Fibroblast of lung (primary cell): ENCODE data around the gene LMO7. TPM values are rescaled to one million over a fixed set of nuclear protein-coding genes. Genes with fewer than 3 reads are reported as not detected.
A peak's percentile ranks its signal among the peaks of the same experiment; 100 is the strongest.

ENCODE experiments used
- DNase-seq, 2 donors: peaks; one replicate each; pipeline versions ENCODE4 v3.0.0 to v3.0.0-alpha.2; 2010; ENCODE audit warnings: low read depth in 2 of 2
- H2AFZ ChIP-seq: 2 replicates; pipeline ENCODE4 v1.5.1; 2012; ENCODE audit warnings: low read length, control low read depth, inconsistent platforms
- H3K27ac ChIP-seq: 2 replicates; pipeline ENCODE4 v1.5.1; 2011; ENCODE audit warnings: low read length, control low read depth; ENCODE audit not compliant: insufficient read depth
- H3K27me3 ChIP-seq: 2 replicates; pipeline ENCODE4 v1.5.1; 2011; ENCODE audit warnings: mild to moderate bottlenecking, low read length; ENCODE audit not compliant: control insufficient read depth, insufficient read depth
- H3K36me3 ChIP-seq: 2 replicates; pipeline ENCODE4 v1.5.1; 2011; ENCODE audit warnings: low read length; ENCODE audit not compliant: control insufficient read depth, insufficient read depth
- H3K4me1 ChIP-seq: 2 replicates; pipeline ENCODE4 v1.5.1; 2011; ENCODE audit warnings: low read length; ENCODE audit not compliant: control insufficient read depth, insufficient read depth; ENCODE audit errors: extremely low read depth
- H3K4me2 ChIP-seq: 2 replicates; pipeline ENCODE4 v1.5.1; 2011; ENCODE audit warnings: low read length, control low read depth; ENCODE audit not compliant: insufficient read depth; ENCODE audit errors: extremely low read depth
- H3K4me3 ChIP-seq, 4 experiments: fragments of 200-600 bp in 1 of 4; sonication (generic) in 1 of 4; replicated peaks in 1 of 4; 2 replicates each; pipeline ENCODE4 v1.5.1; 2011 to 2016; ENCODE audit warnings: low read length in 4 of 4, low read depth in 3 of 4, mild to moderate bottlenecking in 3 of 4, control low read depth in 2 of 4, inconsistent platforms in 1 of 4, mixed read lengths in 1 of 4; ENCODE audit not compliant: insufficient read depth in 1 of 4; ENCODE audit errors: control extremely low read depth in 1 of 4
- H3K79me2 ChIP-seq: 2 replicates; pipeline ENCODE4 v1.5.1; 2012; ENCODE audit warnings: mild to moderate bottlenecking, low read length, inconsistent platforms; ENCODE audit not compliant: control insufficient read depth, insufficient read depth
- H3K9ac ChIP-seq: 2 replicates; pipeline ENCODE4 v1.5.1; 2011; ENCODE audit warnings: mild to moderate bottlenecking, low read length, control low read depth; ENCODE audit not compliant: insufficient read depth
- H3K9me3 ChIP-seq: 2 replicates; pipeline ENCODE4 v1.5.1; 2012; ENCODE audit warnings: low read depth, low read length; ENCODE audit not compliant: control insufficient read depth, insufficient read depth
- H4K20me1 ChIP-seq: 2 replicates; pipeline ENCODE4 v1.5.1; 2011; ENCODE audit warnings: low read length; ENCODE audit not compliant: control insufficient read depth, insufficient read depth; ENCODE audit errors: extremely low read depth
- EZH2 ChIP-seq: IDR thresholded peaks from 2 replicates; pipeline ENCODE4 v1.5.1; 2012; ENCODE audit warnings: low read length, control low read depth, mild to moderate bottlenecking; ENCODE audit errors: missing control alignments
- polyA plus RNA-seq, 2 donors: library from polyadenylated mRNA; depleted of rRNA in 1 of 2; stranded (reverse) in 1 of 2; unstranded in 1 of 2; fragments of >200 nt; gene quantifications; 2 replicates each; pipeline ENCODE4 v1.2.1, GENCODE V29; 2011 to 2012; ENCODE audit warnings: missing spikeins in 1 of 2
- total RNA-seq: library from RNA; depleted of rRNA; stranded (reverse); fragments of >200 nt; gene quantifications from 2 replicates; pipeline ENCODE4 v1.2.1, GENCODE V29; 2014
- TF ChIP-seq, protein P1 (sequence below), 2 donors: IDR thresholded peaks in 1 of 2; conservative IDR thresholded peaks in 1 of 2; 1 replicate in 1 of 2; 2 replicates in 1 of 2; pipeline ENCODE4 v1.5.1; 2011 to 2012; ENCODE audit warnings: low read length in 2 of 2, control low read depth in 1 of 2, inconsistent platforms in 1 of 2, low read depth in 1 of 2, mild to moderate bottlenecking in 1 of 2

The LMO7 gene
- total and polyA plus RNA-seq, 2 donors (not counting 1 experiment from before 2014, with no cell fraction given) = 71.9 to 226 TPM

- no peaks in the 10 kb centered on the region for H3K9me3 ChIP-seq
- H3K9ac ChIP-seq = no peak overlapping the region
- no peaks in the 10 kb centered on the region for H4K20me1 ChIP-seq
- H3K79me2 ChIP-seq = peaks cover 11% of the 10 kb centered on the region
- peaks cover 7% of the 10 kb centered on the region for H3K36me3 ChIP-seq
- peaks cover 5% of the 10 kb centered on the region for H3K4me1 ChIP-seq
- no peak overlapping the region for H3K4me3 ChIP-seq
- DNase-seq = no peak
- no peak for TF ChIP-seq EZH2
- TF ChIP-seq, protein P1, sequence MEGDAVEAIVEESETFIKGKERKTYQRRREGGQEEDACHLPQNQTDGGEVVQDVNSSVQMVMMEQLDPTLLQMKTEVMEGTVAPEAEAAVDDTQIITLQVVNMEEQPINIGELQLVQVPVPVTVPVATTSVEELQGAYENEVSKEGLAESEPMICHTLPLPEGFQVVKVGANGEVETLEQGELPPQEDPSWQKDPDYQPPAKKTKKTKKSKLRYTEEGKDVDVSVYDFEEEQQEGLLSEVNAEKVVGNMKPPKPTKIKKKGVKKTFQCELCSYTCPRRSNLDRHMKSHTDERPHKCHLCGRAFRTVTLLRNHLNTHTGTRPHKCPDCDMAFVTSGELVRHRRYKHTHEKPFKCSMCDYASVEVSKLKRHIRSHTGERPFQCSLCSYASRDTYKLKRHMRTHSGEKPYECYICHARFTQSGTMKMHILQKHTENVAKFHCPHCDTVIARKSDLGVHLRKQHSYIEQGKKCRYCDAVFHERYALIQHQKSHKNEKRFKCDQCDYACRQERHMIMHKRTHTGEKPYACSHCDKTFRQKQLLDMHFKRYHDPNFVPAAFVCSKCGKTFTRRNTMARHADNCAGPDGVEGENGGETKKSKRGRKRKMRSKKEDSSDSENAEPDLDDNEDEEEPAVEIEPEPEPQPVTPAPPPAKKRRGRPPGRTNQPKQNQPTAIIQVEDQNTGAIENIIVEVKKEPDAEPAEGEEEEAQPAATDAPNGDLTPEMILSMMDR (conservative IDR thresholded peaks at IDR 0.05 in 1 of 2, IDR thresholded peaks at IDR 0.05 in 1 of 2; ENCODE audit: low read depth in 1 of 2, low read length in 2 of 2) = no peak
- no peaks in the 10 kb centered on the region for H3K27me3 ChIP-seq
- no peak overlapping the region for H3K27ac ChIP-seq
- no peak overlapping the region for H3K4me2 ChIP-seq
- no peak overlapping the region for H2AFZ ChIP-seq
These were observed 167.1 kb downstream of the LMO7 start for GRCh38 chr13:75803164-75803611.

DNA sequence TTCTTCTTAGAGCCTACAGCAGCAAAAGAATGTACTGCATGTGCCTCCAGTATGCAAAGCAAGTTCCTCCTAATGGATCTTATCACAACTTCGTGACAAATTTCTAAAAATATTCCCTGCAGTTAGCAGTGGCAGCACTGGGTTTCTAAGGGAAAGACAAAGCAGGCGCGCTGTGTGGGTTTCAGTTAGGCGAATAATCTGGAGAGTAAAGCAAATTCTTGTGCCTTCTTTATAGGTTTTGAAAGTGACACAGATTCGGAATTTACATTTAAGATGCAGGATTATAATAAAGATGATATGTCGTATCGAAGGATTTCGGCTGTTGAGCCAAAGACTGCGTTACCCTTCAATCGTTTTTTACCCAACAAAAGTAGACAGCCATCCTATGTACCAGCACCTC, 167.9 kb downstream of the LMO7 start:
- Histone ChIP-seq H3K9ac (no peak overlapping the region), H3K4me1 (no peaks in the 10 kb centered on the region), H3K4me3 (no peak overlapping the region), H3K79me2 (peaks cover 10% of the 10 kb centered on the region), H4K20me1 (no peaks in the 10 kb centered on the region), H3K27ac (no peak overlapping the region), H2AFZ (no peak overlapping the region), H3K4me2 (no peak overlapping the region), H3K9me3 (no peaks in the 10 kb centered on the region), H3K36me3 (peaks cover 7% of the 10 kb centered on the region), H3K27me3 (no peaks in the 10 kb centered on the region)
- TF ChIP-seq, protein P1 (conservative IDR thresholded peaks at IDR 0.05 in 1 of 2, IDR thresholded peaks at IDR 0.05 in 1 of 2; ENCODE audit: low read depth in 1 of 2, low read length in 2 of 2) = no peak
- TF ChIP-seq EZH2 = no peak
- DNase-seq = no peak

DNA sequence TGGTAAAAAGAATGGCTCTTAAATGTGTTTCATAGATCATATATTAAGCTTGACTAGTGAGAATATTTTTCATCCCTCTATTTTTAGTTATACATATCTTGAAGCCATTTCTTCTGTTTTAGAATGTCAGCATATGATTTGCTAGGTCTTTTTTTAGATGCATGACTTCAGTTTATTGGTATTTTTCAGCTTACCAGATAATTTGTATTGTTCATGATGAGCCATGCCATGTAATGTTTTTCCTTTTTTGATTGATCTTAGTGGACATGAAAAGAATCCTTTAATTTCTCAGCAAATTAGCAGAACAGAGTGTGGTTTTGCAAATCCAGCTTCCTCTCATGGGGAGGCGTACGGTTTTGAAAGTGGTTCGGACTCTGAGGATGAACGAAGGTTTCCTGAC, 168.5 kb downstream of the LMO7 start:
- H3K4me2 ChIP-seq = no peak overlapping the region
- H3K27me3 ChIP-seq = no peaks in the 10 kb centered on the region
- no peak overlapping the region for H2AFZ ChIP-seq
- no peak overlapping the region for H3K4me3 ChIP-seq
- peaks cover 7% of the 10 kb centered on the region for H3K36me3 ChIP-seq
- no peak overlapping the region for H3K9ac ChIP-seq
- no peaks in the 10 kb centered on the region for H3K4me1 ChIP-seq
- TF ChIP-seq, protein P1 (conservative IDR thresholded peaks at IDR 0.05 in 1 of 2, IDR thresholded peaks at IDR 0.05 in 1 of 2; ENCODE audit: low read depth in 1 of 2, low read length in 2 of 2) = no peak
- no peak for TF ChIP-seq EZH2
- no peaks in the 10 kb centered on the region for H3K9me3 ChIP-seq
- no peak overlapping the region for H3K27ac ChIP-seq
- peak in 1 of 2 donors; percentile 54 for DNase-seq
- no peaks in the 10 kb centered on the region for H4K20me1 ChIP-seq
- H3K79me2 ChIP-seq = peaks cover 10% of the 10 kb centered on the region
